RCC 7860 (cell line): ENCODE results near the gene PLAC9.
"Not testable (repeated sequence)": the region's sequence is repeated elsewhere in the genome, so short reads cannot be mapped to it uniquely, and the experiment has no call there.

Source experiments
- DNase-seq: peaks from one replicate; pipeline ENCODE4 v3.0.0-alpha.2; 2015; ENCODE audit warnings: low spot score
- FAIRE-seq: peaks from 2 replicates; lab custom pipeline; 2012; peaks lifted over from hg19 to GRCh38; lab: Jason Lieb, UNC

Gene PLAC9

GRCh38 chr10:80132299-80133139 lies at the start of gene PLAC9:
PLAC9 (plus strand) TSS chr10:80132730; CDS start chr10:80132763, 33 bp downstream.
- FAIRE-seq (no peak), DNase-seq (no peak)

GRCh38 chr10:80090121-80090520 lies 42.4 kb upstream of the PLAC9 start:
- DNase-seq: no peak
- FAIRE-seq: no peak

- DNase-seq (no peak), FAIRE-seq (no peak)
Observed at GRCh38 chr10:80094231-80094630, 38.3 kb upstream of the PLAC9 start.

GRCh38 chr10:80098272-80098671 lies 34.3 kb upstream of the PLAC9 start:
- not testable (repeated sequence) for FAIRE-seq

GRCh38 chr10:80099295-80099694 lies 33.2 kb upstream of the PLAC9 start:
- not testable (repeated sequence) for FAIRE-seq, DNase-seq

More at GRCh38 chr10:80098272-80098671, 34.3 kb upstream of the PLAC9 start:
- not testable (repeated sequence) for DNase-seq

GRCh38 chr10:80100116-80100515 lies 32.4 kb upstream of the PLAC9 start:
- FAIRE-seq: no peak
- no peak for DNase-seq

GRCh38 chr10:80100861-80101695 lies 31.5 kb upstream of the PLAC9 start:
- FAIRE-seq (no peak), DNase-seq (no peak)

- DNase-seq (no peak), FAIRE-seq (no peak)
Observed at GRCh38 chr10:80104066-80104926, 28.2 kb upstream of the PLAC9 start.

- DNase-seq: no peak
Observed at GRCh38 chr10:80108576-80109239, 23.8 kb upstream of the PLAC9 start.

GRCh38 chr10:80110986-80111385 lies 21.5 kb upstream of the PLAC9 start:
- no peak for DNase-seq
- no peak for FAIRE-seq

More at GRCh38 chr10:80108576-80109239, 23.8 kb upstream of the PLAC9 start:
- no peak for FAIRE-seq

- no peak for DNase-seq
- FAIRE-seq: no peak
Observed at GRCh38 chr10:80118669-80119068, 13.9 kb upstream of the PLAC9 start.

- DNase-seq: no peak
- FAIRE-seq: no peak
Observed at GRCh38 chr10:80122110-80122710, 10.3 kb upstream of the PLAC9 start.

- DNase-seq (no peak), FAIRE-seq (no peak)
Observed at GRCh38 chr10:80122746-80123145, 9.8 kb upstream of the PLAC9 start.

- FAIRE-seq: no peak
- no peak for DNase-seq
Observed at GRCh38 chr10:80126876-80127275, 5.7 kb upstream of the PLAC9 start.

GRCh38 chr10:80131499-80131901 lies 1.0 kb upstream of the PLAC9 start:
- no peak for FAIRE-seq
- DNase-seq: no peak

GRCh38 chr10:80133206-80133605 lies 676 bp downstream of the PLAC9 start:
- DNase-seq (no peak), FAIRE-seq (no peak)

GRCh38 chr10:80133687-80134086 lies 1.2 kb downstream of the PLAC9 start:
- not testable (repeated sequence) for DNase-seq, FAIRE-seq

- DNase-seq: no peak
- FAIRE-seq: no peak
Observed at GRCh38 chr10:80136134-80136571, 3.6 kb downstream of the PLAC9 start.

GRCh38 chr10:80137031-80137862 lies 4.7 kb downstream of the PLAC9 start:
- no peak for FAIRE-seq
- DNase-seq: no peak
